HFFc6 (cell line): Measurements from ENCODE around the gene TRIM69. TPM values are rescaled to one million over a fixed set of nuclear protein-coding genes. Genes with fewer than 3 reads are reported as not detected.
A peak's percentile ranks its signal among the peaks of the same experiment; 100 is the strongest.
"Not testable (repeated sequence)": the region's sequence is repeated elsewhere in the genome, so short reads cannot be mapped to it uniquely, and the experiment has no call there.

Experiments used
- DNase-seq: peaks from one replicate; pipeline ENCODE4 v3.0.0-alpha.2; 2018
- H3K27ac Mint-ChIP-seq: 2 replicates; pipeline ENCODE4 v1.8.0; 2020; ENCODE audit warnings: mild to moderate bottlenecking, mixed read lengths
- H3K27me3 Mint-ChIP-seq: 2 replicates; pipeline ENCODE4 v1.8.0; 2021; ENCODE audit warnings: mild to moderate bottlenecking, moderate library complexity, mixed read lengths; ENCODE audit not compliant: insufficient read depth
- H3K36me3 Mint-ChIP-seq: 2 replicates; pipeline ENCODE4 v1.8.0; 2021; ENCODE audit warnings: low read depth, mixed read lengths
- H3K4me1 Mint-ChIP-seq: 2 replicates; pipeline ENCODE4 v1.8.0; 2020; ENCODE audit warnings: low read depth, mixed read lengths
- H3K4me3 Mint-ChIP-seq: 2 replicates; pipeline ENCODE4 v1.8.0; 2020; ENCODE audit warnings: mild to moderate bottlenecking, moderate library complexity, mixed read lengths
- H3K9me3 Mint-ChIP-seq: 2 replicates; pipeline ENCODE4 v1.8.0; 2020; ENCODE audit warnings: mild to moderate bottlenecking, mixed read lengths
- total RNA-seq, 6 experiments: library from RNA; stranded (reverse); fragmentation: NEBNext Ultra II Directional; extraction: Animal tissue kit (Norgen Biotek cat#: 25700); gene quantifications; 2 replicates in 1 of 6; 3 replicates in 5 of 6; pipeline ENCODE4 v1.2.3, GENCODE V29; 2021
- TF ChIP-seq, protein P1 (sequence below): fragments of 200-600 bp; sonication (generic); IDR thresholded peaks from 2 replicates; pipeline ENCODE4 v1.5.0; 2021; ENCODE audit warnings: antibody characterized with exemption, mild to moderate bottlenecking

The TRIM69 gene
- total RNA-seq, 6 experiments from 2014 or later = 7.2 to 8.7 (median 8.3) TPM

GRCh38 chr15:44718927-44719292 is 17.4 kb upstream of the TRIM69 start:
- DNase-seq = no peak
- Mint-ChIP-seq H3K27me3 (peaks cover 2% of the 10 kb centered on the region), H3K9me3 (no peaks in the 10 kb centered on the region), H3K27ac (no peak overlapping the region), H3K4me1 (peaks cover 29% of the 10 kb centered on the region), H3K4me3 (no peak overlapping the region), H3K36me3 (peaks cover 44% of the 10 kb centered on the region)
- TF ChIP-seq, protein P1, sequence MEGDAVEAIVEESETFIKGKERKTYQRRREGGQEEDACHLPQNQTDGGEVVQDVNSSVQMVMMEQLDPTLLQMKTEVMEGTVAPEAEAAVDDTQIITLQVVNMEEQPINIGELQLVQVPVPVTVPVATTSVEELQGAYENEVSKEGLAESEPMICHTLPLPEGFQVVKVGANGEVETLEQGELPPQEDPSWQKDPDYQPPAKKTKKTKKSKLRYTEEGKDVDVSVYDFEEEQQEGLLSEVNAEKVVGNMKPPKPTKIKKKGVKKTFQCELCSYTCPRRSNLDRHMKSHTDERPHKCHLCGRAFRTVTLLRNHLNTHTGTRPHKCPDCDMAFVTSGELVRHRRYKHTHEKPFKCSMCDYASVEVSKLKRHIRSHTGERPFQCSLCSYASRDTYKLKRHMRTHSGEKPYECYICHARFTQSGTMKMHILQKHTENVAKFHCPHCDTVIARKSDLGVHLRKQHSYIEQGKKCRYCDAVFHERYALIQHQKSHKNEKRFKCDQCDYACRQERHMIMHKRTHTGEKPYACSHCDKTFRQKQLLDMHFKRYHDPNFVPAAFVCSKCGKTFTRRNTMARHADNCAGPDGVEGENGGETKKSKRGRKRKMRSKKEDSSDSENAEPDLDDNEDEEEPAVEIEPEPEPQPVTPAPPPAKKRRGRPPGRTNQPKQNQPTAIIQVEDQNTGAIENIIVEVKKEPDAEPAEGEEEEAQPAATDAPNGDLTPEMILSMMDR = no peak

GRCh38 chr15:44719293-44719999 is 16.9 kb upstream of the TRIM69 start:
- peaks cover 44% of the 10 kb centered on the region for H3K36me3 Mint-ChIP-seq
- no peak for DNase-seq
- H3K27me3 Mint-ChIP-seq = peaks cover 2% of the 10 kb centered on the region
- H3K27ac Mint-ChIP-seq = no peak overlapping the region
- no peak overlapping the region for H3K4me3 Mint-ChIP-seq
- peaks cover 25% of the 10 kb centered on the region for H3K4me1 Mint-ChIP-seq
- no peaks in the 10 kb centered on the region for H3K9me3 Mint-ChIP-seq
- TF ChIP-seq, protein P1 = no peak

GRCh38 chr15:44720000-44720435 is 16.3 kb upstream of the TRIM69 start:
- H3K27me3 Mint-ChIP-seq = not testable (repeated sequence)

DNA sequence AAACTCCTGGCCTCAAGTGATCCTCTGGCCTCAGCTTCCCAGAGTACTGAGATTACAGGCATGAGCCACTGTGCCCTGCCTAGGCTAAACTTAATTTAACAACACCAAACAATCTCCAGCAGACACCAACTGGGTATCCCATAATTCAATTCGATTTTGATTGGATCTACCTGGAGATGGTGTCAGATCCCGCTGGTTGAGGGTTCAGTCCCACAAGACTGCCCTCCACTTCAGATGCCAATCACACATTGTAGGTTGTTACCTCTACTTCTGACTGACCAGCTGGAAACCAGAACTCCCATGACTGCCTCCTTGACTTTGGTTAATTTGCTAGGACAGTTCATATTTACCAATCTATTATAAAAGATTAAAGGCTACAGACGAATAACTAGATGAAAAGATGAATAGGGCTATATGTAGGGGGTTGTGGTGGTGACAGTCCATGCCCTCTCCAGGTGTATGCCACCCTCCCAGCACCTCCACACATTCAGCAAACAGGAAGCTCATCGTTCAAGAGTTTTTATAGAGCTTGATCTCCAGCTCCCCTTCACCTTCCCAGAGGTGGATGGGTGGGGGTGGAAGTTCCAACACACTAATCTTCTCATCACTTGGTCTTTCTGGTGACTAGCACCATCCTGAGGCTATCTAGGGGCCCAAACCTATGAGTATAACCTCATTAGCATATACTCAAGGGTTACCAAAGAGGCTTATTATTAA is 15.7 kb upstream of the TRIM69 start:
- H3K4me1 Mint-ChIP-seq = peaks cover 13% of the 10 kb centered on the region
- H3K4me3 Mint-ChIP-seq = no peak overlapping the region
- TF ChIP-seq, protein P1 = no peak
- H3K27me3 Mint-ChIP-seq = peaks cover 2% of the 10 kb centered on the region
- peaks cover 33% of the 10 kb centered on the region for H3K36me3 Mint-ChIP-seq
- H3K9me3 Mint-ChIP-seq = no peaks in the 10 kb centered on the region
- DNase-seq = no peak
- no peak overlapping the region for H3K27ac Mint-ChIP-seq

More at GRCh38 chr15:44720000-44720435, 16.3 kb upstream of the TRIM69 start:
- Mint-ChIP-seq H3K36me3 (peaks cover 39% of the 10 kb centered on the region), H3K4me1 (peaks cover 19% of the 10 kb centered on the region)
- H3K9me3 Mint-ChIP-seq, H3K27ac Mint-ChIP-seq, H3K4me3 Mint-ChIP-seq, DNase-seq: not testable (repeated sequence)

DNA sequence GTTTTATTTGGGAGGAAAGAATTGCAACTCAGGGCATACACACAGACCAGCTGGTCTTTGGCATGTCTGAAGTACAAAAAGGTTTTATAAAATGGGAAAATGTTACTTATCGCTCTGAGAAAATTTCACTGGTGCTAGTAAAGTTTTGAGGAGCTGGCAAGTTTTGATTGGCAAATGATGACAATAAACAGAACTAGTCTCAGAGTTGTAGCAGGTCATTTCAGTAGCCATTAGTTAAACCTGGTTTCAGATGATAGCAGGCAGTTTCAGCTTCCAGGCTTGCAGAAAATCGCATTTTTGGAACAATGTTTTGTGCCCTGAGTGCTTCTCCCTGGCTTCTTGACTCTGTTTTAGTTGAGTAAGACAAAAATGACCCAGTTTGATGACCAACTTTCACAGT is 14.3 kb upstream of the TRIM69 start:
- Mint-ChIP-seq H3K27ac (no peak overlapping the region), H3K27me3 (peaks cover 2% of the 10 kb centered on the region), H3K4me3 (no peak overlapping the region), H3K36me3 (peaks cover 21% of the 10 kb centered on the region), H3K9me3 (no peaks in the 10 kb centered on the region), H3K4me1 (peaks cover 24% of the 10 kb centered on the region)
- no peak for DNase-seq
- TF ChIP-seq, protein P1 = no peak

DNA sequence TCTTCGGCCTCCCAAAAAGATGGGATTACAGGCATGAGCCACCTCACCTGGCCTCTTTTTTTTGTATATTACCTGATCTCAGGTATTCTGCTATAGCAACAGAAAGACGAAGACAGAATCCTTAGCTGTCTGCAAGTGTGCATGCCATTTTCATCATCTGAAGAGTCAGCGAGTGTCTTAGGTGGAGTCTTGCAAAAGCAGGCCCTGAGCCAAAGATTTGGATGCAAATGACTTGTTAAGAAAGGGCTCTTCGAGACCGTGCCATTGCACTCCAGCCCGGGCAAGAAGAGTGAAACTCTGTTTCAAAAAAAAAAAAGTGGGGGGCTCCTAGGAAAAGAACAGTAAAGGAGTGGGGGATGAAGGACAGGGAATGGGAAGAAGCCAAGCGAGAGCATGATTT is 10.2 kb upstream of the TRIM69 start:
- H3K27me3 Mint-ChIP-seq = no peaks in the 10 kb centered on the region
- peak overlapping the region; percentile 98 for H3K27ac Mint-ChIP-seq
- H3K9me3 Mint-ChIP-seq = no peaks in the 10 kb centered on the region
- no peak for DNase-seq
- H3K4me1 Mint-ChIP-seq = peaks cover 40% of the 10 kb centered on the region
- H3K4me3 Mint-ChIP-seq = peak overlapping the region; percentile 33
- no peaks in the 10 kb centered on the region for H3K36me3 Mint-ChIP-seq
- TF ChIP-seq, protein P1 = no peak
